GM21360 (cell line): Measurements from ENCODE around the gene MMS19.
"Not testable (repeated sequence)": the region's sequence is repeated elsewhere in the genome, so short reads cannot be mapped to it uniquely, and the experiment has no call there.

Experiments
- ATAC-seq: cut with Tn5 transposase; IDR thresholded peaks from one replicate; pipeline ENCODE4 v1.9.1; 2021; ENCODE audit warnings: mild to moderate bottlenecking, moderate library complexity; ENCODE audit not compliant: unreplicated experiment

MMS19 gene

GRCh38 chr10:97468781-97469180 is 29.4 kb downstream of the MMS19 start:
- not testable (repeated sequence) for ATAC-seq

DNA sequence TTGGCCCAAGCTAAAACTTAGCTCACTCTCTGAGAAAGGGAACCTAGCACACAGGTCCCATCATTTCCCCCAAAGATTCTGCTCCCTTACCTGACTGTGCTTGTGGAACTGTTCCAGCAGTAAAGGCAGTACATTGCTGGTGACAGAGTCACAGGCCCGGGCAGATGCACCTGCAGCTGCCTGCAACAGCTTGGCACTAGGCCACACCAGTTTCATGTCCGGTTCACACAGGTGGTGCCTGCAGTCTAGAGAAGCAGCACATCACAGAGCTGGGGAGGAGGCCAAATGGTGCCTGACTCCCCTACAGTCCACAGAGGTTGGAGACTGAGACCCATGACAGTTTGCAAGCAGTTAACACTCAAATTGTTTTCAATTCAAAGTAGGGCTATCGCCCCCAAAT is 30.1 kb downstream of the MMS19 start:
- ATAC-seq: no peak

GRCh38 chr10:97466755-97467154 is 31.5 kb downstream of the MMS19 start:
- ATAC-seq: no peak

- no peak for ATAC-seq
These were observed 32.2 kb downstream of the MMS19 start for GRCh38 chr10:97465982-97466381.

DNA sequence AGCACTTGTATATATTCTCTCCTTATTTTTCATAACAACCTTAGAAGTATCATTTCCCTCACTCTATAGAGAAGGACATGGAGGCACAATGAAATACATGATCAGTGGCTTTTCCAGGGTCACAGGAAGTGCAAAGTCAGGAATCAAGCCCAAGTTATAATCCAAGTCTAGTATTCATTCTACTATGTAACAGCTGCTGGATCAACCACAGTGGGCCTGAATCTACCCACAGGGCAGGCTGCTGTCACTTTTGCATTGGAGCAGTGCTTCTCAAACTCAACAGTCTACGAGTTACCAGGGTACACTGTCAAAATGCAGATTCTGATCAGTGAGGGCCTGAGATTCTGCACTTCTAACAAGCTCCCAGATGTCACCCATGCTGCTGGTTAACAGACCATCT is 34.0 kb downstream of the MMS19 start:
- no peak for ATAC-seq

DNA sequence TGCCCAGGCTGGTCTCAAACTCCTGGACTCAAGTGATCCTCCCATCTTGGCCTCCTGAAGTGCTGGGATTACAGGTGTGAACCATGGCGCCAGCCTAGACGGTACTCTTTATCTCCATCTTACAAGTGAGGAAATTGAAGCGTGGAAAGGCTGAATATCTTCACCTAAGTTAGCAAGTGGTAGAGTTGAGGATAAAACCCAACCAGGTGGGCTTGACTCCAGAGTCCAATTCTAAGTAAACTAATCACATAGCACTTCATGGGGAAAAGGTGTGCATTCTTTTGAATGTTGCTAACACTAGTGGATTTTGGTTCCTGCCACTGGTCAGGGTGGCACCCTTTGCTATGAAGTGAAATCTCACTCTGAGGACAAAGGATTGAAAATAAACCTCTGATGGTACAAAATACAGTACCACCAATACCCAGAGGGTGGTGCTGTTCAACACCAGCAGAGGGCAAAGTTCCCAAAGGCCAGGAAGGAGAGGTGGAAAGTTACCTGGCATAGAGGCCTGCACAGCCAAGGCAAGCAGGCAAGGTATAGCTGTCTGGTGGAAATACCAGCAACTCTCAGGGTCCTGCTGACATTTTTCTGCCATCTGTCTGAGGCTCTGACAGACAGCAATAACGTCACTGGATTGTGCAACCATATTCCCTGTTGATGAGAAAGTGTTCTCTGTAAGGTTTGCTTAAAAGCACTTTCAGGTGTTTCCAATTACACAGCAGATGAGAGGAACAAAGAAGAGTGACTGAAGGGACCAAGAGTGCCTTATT is 34.7 kb downstream of the MMS19 start:
- no peak for ATAC-seq

DNA sequence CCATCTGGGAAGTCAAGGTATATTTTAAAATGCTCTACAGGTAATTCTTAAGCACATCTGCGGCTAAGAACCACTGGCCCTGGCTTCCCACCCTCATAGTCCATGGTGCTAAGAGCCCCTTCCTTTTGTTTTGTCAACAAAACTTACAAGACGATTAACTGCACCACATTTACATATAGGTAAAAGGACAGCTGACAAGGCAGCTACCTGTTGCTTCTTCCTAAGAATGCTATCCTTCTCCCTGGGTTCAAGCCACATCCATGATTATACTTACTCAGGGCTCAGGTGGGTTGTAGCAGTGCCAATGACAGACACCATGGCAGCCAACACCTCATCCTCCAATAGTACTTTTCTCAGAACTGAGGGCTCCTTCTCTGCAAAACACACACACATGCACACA is 35.9 kb downstream of the MMS19 start:
- ATAC-seq: no peak

DNA sequence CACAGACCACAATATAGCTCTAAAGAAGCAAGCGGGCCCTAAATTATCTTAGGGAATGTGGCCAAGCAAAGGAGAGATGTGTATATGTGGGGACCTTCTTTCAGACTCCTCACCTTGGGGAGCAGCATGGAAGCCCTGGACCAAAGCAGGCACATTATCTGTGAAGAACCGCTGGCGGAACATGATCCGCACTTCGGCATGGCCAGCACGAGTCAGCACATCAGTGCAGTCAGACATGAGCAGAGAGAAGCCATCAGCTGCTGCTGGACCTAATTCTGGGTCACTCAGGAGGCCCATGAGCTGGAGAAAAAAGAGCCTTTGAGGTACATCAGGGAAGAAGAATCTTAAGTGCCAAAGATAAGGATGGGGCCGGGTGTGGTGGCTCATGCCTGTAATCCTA is 38.3 kb downstream of the MMS19 start:
- ATAC-seq: no peak

DNA sequence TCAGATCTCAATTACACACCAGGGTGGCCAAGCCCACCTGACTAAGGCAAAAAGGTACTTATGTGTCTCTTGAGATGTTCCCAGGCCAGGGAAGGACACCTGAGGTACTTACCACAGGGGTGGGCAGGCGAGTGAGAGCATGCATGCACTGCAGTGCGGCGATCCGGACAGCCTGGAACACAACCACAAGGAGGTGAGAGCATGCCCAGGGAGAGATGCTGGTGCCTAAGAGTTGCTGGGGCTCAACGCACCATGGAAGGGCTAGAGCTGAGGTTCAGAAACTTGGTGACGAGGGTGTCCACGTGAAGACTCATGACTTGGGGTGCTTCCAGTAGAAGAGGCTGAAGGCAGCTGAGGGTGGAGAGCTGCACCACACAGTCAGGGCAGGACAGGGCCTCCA is 39.1 kb downstream of the MMS19 start:
- ATAC-seq: no peak

DNA sequence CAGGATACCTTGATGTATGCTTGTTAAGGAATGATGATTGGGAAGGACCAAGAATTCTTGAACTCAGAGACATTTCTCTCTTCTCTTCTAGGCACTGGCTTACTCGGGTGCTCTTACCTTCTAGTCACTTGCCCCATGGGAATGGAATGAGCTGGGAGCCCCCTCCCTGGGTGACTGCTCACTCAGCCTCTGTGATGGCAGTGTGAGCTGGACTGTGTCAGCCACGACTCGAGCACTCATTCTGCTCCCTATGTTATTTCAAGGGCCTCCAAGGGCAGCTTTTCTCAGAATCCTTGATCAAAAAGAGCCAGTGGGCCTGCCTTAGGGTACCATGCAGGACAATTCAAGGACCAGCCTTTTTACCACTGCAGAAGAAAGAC is 41.5 kb downstream of the MMS19 start:
- ATAC-seq: no peak

- ATAC-seq: no peak
These were observed 42.1 kb downstream of the MMS19 start for GRCh38 chr10:97456034-97456685.

DNA sequence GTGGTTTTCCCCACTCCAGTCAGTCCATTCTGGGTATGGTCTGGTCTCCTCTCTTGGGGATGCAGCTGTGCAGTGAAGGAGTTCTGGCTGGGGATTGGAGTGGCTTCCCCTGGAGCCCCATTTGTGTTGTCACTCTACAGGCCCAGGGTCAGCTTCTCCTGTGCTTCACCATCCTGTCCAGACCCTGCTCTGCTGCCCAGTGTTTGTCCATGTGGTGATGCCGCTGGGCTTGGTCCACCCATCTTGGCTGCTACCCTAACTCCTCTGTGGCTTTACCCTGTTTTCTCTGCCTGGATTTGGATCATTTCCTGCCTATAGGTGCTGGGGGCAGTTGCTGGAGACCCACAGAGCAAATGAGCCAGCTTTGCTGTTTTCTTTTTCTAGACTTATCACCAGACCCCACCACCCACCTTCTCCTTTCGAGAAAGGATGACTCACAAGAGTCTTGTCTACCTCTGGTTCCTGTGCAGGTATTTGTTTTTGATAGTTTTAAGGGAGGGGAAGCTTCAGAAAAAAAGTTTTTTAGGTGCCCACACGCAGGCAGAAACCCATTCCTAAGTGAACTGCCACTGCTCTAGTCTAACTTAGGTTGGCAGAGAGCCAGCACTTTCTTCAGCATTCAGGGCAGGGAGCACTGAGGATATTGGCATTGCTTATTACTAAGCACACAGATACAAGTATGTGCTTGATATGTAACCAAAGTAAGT is 43.7 kb downstream of the MMS19 start:
- ATAC-seq: no peak

- no peak for ATAC-seq
These were observed 45.9 kb downstream of the MMS19 start for GRCh38 chr10:97452352-97452751.

DNA sequence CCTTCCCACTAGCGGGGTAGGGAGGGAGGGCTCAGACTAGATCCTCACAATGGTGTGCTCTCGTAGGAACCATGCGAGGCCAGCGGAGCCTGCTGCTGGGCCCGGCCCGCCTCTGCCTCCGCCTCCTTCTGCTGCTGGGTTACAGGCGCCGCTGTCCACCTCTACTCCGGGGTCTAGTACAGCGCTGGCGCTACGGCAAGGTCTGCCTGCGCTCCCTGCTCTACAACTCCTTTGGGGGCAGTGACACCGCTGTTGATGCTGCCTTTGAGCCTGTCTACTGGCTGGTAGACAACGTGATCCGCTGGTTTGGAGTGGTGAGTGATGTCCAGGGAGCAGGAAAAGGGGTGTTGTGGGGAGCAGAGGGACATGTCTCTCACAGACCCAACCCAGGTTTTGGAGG is 46.6 kb downstream of the MMS19 start:
- no peak for ATAC-seq

DNA sequence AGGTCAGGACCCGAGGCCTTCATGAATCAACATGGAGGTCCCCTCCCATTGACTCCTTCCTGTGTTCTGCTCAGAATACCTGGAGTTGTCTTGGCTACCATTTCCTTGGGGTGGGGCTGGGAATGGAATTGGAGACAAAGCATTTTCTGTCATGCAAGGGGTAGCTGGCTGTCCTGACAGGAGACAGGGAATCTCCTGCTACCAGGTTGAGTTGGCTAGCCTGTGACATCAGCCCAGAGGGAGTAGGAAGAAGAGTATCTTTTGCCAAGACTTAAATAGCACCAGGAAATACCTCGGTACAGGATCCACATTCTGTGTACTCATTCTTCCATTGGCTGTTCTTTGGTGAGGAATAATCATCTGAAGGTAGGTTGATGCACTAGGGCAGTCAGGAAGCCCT is 47.4 kb downstream of the MMS19 start:
- ATAC-seq: no peak

- ATAC-seq: peak; percentile 96
These were observed 52.2 kb downstream of the MMS19 start, which contains the start of the genes EXOSC1 and ZDHHC16 for GRCh38 chr10:97445722-97446639. Gene EXOSC1 (minus strand): TSS chr10:97446006. CDS start chr10:97445985, 21 bp downstream. Gene ZDHHC16 (plus strand): TSS chr10:97446175. CDS start chr10:97451676, 5,501 bp downstream.

DNA sequence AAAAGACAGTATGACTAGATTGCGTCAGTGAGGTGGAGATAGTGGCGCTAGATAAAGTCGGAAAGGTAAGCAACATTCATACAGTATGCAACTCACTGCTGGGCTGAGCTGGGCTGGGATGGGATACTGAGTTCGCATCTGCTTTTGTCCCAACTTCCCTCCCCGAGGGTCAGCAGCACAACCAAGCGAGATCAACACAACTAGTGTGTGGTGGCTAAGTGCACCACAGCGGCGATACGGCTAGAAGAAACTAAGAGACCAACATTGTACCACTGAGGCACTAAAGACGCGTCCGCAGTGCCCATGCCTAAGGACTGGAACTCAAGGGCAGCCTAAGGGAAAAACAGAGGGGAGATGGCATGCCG is 52.9 kb downstream of the MMS19 start:
- no peak for ATAC-seq

GRCh38 chr10:97444212-97444611 is 54.0 kb downstream of the MMS19 start:
- no peak for ATAC-seq

- ATAC-seq: no peak
These were observed 55.9 kb downstream of the MMS19 start for GRCh38 chr10:97442277-97442676.

GRCh38 chr10:97435211-97435610 is 63.0 kb downstream of the MMS19 start:
- no peak for ATAC-seq

GRCh38 chr10:97434557-97434956 is 63.7 kb downstream of the MMS19 start:
- ATAC-seq: no peak
